NCI-H226 (cell line): ENCODE results near the gene LAMB3.

Experiments used
- DNase-seq: peaks from one replicate; pipeline ENCODE4 v3.0.0-alpha.2; 2015

LAMB3 gene

DNA sequence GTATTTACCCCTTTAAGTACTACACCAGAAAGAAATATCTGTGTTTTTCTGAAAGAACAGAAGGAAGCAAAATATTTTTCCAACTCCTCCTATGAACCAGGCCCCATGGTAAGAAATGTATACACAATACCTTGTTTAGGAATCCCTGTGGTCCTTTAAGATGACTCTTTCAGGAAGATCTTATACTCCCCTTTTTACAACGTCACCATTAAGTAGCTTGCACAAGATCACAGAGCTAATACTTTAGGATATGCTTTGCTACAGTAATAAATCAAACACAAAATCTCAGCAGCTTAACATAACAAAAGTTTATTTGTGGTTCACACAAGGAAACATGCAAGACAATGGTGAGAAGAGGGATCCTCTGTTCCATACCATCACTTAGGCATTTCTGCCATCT is 8.8 kb upstream of the LAMB3 start:
- no peak for DNase-seq

DNA sequence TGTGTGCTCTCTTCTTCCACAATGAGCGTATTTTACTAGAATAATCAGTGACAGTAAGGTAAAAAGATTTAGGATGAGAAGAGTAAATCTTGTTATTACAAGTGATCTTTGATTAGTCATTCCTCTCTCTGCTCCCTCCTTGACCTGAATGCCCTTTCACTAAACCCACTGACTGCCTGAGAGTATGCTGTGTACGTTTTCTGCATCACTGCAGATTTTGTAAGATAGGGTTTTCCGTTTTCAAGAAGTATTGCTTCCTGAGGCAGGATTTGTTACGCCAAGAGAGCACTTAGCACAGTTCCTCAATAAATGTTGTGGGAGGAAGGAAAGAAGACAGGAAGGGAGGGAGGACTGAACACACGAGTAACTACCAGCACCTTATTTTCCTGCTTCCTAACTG is 7.7 kb upstream of the LAMB3 start:
- no peak for DNase-seq

DNA sequence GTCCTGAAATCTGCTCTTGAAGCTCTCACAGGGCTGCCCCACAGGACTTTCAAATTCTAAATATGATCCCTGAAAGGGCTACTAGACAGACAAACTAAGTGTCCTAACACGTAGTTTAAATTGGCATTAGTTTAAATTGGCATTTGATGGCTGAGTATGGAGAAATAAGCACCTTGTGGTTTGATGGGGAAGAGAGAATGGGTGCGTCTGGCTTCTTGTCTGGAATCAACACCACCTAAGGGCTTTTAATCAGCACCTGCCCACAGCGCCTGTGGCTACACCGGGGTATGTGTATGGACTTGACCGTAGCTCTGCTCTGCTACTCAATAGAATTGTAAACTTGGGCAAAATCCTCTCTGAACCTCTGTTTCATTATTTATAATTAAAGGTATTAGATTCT is 5.7 kb upstream of the LAMB3 start:
- no peak for DNase-seq

DNA sequence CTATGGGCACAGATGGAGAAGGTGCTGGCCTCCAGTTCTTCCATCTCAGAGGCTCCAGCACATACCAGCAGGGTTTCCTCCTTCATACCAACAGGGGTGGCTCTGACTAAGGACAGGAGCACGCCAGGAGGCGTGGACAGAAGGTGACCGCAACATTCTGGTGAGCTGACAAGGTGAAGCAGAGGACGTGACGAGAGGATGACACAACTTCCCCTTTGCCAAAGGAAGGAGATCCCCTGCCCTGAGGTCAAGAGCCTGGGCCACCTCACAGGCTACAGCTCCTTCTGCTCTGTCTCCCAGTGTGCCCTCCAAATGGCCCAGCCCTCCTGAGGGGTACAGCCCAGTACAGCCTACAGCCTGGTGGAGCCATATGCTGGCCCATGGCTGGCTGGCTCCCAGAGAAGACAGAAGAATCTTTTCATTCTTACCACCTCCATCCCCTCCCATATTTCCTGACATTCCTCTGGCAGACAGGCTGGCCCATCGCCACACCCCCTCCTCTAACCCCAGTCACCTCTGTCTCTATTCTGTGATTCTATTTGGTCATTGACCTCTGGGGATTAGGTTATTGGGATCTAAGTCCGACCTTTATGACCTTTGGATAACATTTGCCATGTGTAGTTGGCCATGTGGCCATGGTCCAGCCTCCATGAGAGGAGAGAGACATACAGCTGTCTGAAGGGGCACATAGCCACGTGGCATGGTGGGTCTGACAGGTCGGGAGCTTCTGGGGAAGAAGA is 5.1 kb upstream of the LAMB3 start:
- DNase-seq = no peak

DNA sequence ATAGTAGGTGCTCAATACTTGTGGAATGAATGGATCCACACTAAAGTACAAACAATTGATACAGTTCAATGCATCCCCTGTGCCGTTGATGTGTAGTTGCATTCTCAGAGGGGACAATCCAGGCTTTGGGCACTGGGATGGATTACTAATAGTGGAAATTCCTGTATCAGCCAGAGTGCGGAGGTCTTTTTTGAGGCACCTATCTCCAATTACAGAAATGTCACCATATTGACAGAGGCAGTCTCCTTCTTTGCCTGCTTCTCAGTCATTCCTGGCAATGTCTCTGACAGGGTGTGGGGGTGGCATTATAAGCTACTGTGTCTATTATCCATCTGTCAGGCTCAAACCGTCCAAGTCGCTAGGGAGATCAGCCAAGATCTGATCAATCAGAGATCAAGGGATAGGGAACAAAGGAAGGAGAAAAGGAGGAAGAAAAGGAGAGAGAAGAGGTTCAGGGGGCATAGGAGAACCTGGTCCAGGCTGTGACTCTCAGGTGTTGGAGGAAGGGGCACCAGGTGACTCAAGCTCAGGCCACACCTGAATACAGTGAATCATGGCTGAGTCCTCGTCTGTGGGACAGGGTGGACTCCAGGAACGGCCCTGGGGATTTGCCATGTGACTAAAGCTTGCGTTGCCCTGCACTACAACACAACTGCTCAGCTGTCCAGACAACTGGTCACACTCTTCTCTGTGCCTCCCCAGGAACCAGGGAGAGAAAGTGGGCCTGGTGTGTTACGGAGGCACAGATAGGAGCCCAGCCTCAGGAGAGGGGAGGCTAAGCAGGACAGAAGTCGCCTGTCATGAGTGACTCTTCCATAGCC is 3.4 kb upstream of the LAMB3 start:
- DNase-seq = no peak

DNA sequence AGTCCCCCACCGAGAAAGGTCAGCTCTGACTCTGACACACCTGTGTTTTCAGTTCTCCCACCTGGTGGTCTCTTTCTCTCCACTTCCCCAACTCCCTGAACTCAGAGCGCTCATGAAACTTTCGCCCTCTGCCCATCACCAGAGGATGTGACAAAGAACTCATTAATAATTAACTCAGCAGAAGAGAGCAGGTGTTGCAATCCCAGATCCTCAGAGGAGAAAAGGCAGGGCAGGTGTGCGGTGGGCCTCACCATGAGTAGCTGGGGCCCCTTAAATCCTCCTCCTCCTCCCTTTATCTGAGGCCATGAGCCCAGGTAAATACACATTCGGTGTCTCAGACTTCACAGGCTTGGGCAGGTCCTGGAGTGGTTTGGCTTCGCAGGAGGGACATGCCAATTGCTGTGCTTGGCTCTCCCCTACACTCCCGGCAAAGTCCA is 1.7 kb upstream of the LAMB3 start:
- DNase-seq = no peak

DNA sequence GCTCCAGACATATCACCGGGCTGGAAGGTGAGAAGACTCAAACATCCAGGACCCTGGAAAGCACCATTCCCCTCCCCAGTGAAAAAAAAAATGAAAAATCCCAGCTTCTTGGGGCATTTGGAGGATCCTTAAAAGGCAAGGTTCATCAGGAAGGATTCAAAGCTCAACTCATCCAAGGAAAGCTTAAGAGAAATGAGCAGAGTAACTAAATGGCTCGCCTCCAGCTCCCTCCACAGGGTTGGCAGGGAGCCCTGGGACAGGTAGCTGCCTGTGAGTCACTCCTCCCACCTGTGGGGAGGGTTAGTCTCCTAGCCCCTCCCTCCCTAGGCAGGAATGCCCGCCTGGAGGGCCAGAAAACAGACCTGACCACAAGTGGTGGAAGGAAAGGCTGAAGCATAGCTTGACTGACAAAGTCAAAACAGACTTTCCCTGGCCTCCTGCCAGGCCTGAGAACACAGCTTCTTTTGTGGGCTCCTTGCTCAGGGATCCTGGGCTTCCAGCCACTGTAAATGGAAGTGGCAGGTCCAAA is 712 bp upstream of the LAMB3 start:
- peak; percentile 72 for DNase-seq

DNA sequence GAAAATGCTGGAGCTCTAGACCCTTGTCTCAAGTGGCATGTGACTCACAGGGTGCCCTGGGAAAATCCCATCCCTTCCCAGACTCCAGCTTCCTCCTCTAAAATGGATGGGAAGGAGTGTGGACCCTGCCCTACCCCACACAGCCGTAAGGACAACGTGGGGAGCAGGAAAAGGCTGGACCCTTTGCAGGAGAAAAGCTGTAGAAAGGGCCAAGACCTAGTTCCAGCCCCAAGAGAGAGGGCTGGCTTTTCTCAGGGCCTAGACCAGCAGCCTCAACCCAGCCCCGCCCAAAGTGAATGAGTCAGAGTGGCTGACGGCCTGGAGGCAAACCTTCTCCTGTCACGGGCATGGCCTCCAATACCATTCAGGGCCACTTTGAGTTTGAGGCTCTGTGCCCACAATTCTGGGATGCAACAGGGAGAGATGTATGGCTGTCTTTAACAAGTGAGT is 1.1 kb downstream of the LAMB3 start:
- DNase-seq = peak; percentile 73

DNA sequence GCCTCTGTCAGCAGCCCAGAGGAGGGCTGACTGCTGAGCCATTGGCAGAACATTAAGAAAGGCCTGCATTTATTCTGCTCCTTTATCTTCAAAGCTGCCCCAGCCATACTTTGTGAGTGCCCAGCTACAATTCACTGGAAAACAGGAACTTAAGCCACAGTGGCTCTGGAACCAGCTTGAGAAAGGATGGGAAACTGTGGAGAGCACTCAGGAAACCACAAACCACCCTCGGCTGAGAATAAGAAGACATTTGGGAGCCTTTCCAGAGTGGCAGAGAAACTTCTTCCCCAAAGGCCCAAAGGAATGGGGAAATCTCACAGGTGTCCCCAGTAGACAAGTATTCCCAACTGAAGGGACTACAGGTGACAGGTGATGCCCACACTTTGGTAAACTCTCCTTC is 1.8 kb downstream of the LAMB3 start:
- no peak for DNase-seq

DNA sequence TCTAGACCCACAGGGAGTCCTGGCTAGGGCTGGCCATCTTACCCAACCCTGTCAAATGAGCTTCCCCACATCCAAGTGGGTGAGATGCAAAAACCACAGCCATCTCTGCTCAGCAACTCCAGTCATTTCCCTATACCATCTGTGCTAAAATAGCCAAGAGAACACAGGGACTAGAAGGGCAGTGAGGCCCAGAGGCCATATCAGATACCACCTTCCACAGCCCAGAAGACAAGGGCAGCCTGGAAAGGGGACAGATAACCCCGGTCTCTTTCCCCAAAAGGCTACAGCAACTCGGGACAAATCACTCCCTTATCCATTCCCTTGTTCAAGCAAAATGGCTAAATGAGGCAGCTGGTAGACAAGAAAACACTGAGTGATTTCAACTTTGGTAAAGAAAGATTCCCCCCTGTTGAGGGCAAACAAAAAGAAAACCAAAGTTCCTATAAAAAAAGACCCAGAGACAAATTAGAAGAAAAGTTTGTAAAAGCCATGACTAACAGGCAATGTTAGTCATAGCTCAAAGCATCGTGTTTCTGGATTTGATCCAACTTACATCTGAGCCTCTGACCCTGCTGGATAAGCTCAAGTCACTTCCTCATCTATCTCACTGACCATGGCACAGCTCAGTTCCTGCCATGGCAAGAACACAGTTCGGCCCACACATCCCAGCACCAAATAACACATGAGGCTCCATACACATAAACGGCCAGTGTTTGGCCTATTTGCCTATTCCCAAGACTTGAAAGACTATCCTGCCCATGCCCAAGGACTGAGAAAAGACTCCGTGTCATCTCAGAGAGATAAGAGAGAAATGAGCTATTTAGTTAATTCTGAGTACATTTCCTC is 3.1 kb downstream of the LAMB3 start:
- DNase-seq = peak; percentile 72

DNA sequence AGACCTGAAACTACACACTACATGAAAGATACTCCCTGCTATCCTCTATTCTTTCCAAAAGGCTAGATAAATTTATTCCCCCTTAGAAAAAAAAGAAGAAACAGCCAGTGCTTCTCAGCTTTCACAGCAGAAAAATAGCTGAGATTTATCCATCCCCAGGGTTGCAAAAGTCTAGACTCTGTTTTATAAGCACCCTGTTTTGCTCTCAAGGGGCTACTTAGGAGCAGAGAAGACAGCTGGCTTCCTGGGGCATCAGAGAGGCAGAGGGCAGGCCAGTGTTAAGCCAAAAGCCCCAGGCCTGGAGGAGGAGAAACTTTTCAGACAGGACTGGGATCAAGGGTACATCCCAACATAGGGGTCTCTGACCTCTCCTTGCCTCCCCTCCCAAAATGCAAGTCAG is 3.9 kb downstream of the LAMB3 start:
- DNase-seq = no peak

DNA sequence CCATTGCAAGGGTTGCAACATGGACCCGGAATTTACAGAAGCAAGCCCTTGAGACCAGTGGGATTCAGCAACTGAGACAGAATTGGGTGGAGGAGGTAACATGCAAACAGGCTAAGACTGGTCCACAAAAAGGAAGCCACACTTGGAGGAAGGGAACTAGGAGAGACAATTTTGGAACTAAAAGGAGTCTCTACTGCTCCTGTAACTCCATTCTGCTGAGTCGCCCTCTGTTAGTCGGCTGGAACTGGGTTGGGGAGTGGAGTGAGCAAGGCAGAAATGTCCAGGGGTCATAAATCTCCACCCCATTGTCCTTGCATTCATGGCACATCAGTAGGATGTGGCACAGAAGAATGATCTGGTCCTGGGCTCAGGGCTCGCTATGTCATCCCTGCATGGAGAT is 5.1 kb downstream of the LAMB3 start:
- DNase-seq = no peak

DNA sequence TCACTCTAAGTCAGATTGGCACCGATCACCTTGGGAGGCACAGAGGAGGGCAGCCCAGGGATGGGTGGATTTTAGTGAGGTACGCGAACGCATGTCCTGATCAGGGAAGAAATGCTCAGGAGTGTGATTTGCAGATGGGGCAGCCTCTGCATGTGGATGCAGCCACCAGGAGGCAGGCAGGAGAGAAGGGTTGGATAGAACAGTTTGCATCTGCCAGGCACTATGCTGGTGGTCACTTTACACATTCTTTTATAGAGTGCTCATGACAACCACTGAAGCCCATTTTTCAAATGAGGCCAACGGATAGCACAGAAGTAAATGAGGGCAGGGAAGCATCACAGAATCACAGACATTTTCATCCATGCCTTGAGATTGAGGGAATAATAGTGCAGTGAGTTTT is 5.7 kb downstream of the LAMB3 start:
- no peak for DNase-seq

DNA sequence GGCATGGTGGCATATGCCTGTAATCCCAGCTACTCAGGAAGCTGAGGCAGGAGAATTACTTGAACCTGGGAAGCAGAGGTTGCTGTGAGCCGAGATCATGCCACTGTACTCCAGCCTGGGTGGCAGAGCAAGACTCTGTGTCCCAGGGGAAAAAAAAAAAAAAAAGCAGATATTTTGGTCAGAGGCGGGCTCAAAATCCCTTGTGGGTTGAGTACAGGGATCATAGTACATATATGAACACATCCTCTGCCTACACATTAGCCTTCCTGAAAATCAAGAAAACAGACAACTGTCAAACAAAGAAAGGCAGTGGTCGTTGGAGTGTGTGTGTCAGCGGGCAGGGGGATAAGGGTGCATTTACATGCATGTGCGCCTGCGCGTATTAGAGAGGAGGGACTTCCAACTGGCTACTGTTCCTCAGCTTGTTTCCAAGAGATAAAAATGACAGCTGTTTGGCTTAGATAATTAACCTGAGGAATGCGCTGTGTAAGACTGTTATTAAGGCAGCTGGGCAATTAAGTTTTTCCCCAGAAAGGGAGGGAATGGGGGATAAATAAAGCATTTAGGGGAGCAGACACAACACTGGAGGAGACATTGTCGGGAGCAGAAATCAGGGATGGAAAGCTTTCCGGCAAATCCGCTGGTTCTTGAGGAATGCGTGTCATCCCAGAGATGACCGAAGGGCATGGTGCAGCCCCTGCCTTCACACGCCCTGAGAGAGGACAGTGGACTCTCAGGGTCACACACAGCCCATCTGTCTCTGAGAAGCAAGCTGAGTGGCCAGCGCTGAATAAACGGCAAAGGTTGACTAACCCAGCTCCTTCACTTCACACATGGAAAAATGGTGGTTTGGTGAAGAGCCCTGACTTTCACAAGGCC is 6.4 kb downstream of the LAMB3 start:
- DNase-seq = no peak

DNA sequence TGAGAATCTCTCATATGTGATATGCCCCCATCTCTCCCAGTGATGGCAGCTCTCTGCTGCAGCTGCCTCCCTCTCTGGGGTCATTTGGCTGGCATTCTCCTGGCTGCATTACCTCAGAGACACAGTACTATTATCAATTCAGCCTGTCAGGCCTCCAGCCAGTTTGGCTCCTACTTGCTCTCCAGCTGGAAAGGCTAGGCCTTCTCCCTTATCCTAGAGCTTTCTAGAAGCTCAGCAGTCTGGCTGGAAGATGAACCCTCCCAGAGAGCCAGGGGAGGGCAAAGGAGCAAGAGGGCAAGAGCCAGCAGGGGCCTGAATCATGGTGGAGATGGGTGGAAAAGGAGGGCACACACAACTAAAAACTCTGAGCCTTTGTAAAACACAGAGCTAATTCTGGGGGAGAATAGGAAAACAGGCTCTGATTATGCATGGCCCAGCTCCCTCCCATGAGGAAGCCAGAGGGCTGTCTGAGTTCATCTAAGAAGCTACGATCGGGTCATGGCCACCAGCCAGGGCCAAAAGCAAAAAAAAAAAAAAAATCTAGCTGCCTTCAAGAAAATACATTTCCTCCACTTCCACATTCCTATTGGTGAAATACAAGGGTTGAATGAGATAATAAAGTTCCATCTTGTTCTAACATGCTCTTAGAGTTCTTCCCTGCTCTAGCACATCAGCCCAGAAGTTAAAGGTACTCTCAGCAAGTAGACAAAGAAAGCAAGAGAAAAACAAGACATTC is 8.8 kb downstream of the LAMB3 start:
- no peak for DNase-seq

DNA sequence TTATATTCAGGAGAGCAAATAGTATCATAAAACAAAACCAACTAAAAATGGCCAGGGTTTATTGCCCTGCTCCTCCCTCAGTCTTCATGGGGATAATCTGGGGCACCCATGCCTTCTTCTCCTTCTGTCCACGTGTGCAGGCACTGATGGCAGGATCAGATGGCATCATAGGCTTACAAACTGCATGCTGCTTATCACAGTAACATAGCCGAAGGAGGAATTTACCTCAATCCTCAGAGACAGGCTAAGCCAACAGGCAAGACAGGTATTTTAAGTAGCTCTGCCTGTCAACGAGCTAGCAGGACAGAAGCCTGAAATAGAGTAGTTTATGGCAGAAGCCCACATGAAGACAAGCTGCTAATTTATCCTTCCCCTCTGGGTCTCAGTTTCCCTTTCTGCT is 9.4 kb downstream of the LAMB3 start:
- no peak for DNase-seq

DNA sequence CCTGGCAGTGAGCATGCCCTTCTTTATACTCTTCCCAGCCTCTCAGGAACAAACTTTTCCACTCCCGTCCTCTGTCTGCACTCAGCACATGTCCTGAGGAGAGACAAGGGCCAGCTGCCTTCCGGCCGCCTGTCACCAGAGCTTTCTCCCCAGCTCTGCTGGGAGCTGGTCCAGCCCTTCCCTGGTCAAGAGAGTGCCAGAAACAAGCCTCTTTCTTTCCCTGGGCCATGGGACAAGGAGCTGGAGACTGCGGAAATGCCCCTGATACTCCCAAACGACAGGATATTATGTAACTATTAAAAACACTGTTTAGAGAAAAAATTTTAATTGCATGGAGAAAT is 10.4 kb downstream of the LAMB3 start:
- no peak for DNase-seq

DNA sequence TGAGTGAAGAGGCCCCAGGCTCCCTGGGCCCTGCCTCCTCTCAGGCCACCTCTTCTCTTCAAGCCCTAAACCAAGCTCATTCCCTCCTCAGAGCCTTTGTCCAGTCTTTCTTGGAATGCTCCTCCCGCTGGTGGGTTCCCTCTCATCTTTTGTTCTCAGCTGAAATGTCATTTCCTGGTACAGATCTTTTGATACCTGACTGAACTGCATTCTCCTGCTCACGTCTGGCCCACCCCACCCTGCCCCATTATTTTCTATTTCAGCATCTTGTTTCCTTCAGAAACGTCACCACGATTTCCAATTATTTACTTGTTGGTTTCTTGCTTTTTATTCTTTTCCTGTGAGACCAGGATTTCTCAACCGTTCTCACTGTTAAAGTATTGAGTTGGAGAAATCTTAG is 16.4 kb downstream of the LAMB3 start:
- no peak for DNase-seq

DNA sequence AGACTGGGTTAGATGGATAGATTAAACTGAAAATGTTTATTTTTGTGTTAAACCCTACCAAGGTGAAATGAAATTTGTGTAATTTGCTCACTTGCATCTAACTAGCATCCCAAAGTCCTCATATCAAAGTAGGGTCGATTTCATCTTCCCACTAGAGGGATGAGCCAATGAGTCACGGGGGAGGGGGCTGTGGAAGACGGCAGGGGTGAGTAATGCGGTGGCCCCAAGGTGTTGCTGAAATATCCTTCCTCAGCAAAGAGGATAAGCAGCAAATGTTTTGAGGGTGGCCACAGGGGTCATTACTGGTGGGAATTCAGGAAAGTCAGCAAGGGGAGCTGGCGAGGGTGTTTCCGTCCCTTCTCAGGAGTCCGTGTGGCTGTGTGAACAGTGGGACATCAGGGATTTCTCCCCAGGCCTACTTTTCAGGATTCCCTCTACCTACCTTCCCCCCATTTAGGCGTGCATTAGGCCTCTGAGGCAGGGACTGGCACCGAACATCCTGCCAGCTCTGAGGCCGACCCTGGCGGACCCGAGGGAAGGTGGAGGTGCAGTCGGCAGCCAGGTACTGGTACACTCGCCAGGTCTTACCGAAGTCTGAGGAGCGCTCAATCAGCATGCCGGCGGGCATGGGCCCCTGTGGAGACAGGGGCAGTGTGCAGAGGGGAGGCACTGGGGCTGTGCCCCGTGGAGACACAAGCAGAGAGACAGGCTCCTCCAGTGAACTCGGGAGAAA is 18.1 kb downstream of the LAMB3 start:
- no peak for DNase-seq

DNA sequence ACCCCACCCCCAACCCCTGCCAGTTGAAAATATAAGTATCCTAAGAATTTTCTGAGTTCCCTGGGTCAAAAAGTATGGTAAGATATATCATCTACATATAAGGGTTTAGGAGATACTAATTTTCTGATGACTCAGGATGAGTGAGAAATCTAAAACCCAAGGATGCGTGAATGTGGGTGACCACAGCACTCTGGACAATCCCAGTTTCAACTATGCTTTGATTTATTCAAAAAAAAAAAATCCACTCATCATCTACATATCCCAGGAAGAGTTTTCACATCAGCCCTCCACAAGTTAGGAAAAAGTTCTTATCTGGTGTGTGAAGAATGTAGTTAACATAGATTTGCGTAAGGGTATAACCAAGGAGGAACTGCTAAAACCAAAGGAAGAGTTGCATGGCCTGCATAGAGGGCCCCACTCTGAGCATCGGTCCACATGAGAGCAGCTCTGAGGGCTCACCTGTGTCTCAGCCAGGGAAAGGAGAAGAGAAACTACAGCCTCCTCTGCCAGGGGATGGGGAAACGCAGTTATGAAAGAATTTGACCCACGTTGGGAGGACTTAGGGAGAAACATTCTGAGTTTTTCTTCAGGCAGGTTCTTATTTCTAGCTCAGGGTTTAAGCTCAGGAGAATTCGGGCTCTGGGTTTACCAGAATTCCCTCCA is 18.8 kb downstream of the LAMB3 start:
- no peak for DNase-seq
